ENCODE measurements around the gene ABAT. TPM values are rescaled to one million over a fixed set of nuclear protein-coding genes. Genes with fewer than 3 reads are reported as not detected.

Gene ABAT
- total RNA-seq, 1 donor from 2014 or later: 23.3 TPM

GRCh38 chr16:8773537-8773936, 99.1 kb downstream of the ABAT start:
- Histone ChIP-seq H3K36me3 (ENCODE audit: insufficient read depth, low read length) (no peaks in the 10 kb centered on the region), H3K79me2 (ENCODE audit: insufficient read depth, low read length) (no peaks in the 10 kb centered on the region), H3K9ac (ENCODE audit: low read length) (no peak overlapping the region), H3K4me3 (ENCODE audit: insufficient read depth, low read depth, low read length) (no peak overlapping the region), H3K4me1 (ENCODE audit: insufficient read depth, low read length) (no peaks in the 10 kb centered on the region), H3K27ac (ENCODE audit: low read depth, low read length) (no peak overlapping the region), H3K27me3 (ENCODE audit: insufficient read depth, low read length) (no peaks in the 10 kb centered on the region), H3K9me3 (ENCODE audit: insufficient read depth, low read depth, low read length) (no peaks in the 10 kb centered on the region), H3K4me2 (ENCODE audit: low read length) (no peak overlapping the region), H2AFZ (ENCODE audit: low read depth, low read length) (no peak overlapping the region), H4K20me1 (ENCODE audit: insufficient read depth, low read length) (no peaks in the 10 kb centered on the region)
- Mint-ChIP-seq H3K4me1 (ENCODE audit: low read depth, unreplicated experiment) (no peaks in the 10 kb centered on the region), H3K9me3 (ENCODE audit: unreplicated experiment) (no peaks in the 10 kb centered on the region), H3K4me3 (ENCODE audit: unreplicated experiment) (no peak overlapping the region), H3K27ac (ENCODE audit: unreplicated experiment) (no peak overlapping the region), H3K27me3 (ENCODE audit: low read depth, unreplicated experiment) (no peaks in the 10 kb centered on the region), H3K36me3 (ENCODE audit: low read depth, unreplicated experiment) (peaks cover 37% of the 10 kb centered on the region)
- TF ChIP-seq EZH2 (IDR thresholded peaks at IDR 0.05; ENCODE audit: insufficient read depth, low read length) (no peak), CTCF (IDR thresholded peaks at IDR 0.05; ENCODE audit: insufficient read depth, low read depth, low read length) (no peak)
- DNase-seq (ENCODE audit: low read depth) (no peak), FAIRE-seq (no peak)

DNA sequence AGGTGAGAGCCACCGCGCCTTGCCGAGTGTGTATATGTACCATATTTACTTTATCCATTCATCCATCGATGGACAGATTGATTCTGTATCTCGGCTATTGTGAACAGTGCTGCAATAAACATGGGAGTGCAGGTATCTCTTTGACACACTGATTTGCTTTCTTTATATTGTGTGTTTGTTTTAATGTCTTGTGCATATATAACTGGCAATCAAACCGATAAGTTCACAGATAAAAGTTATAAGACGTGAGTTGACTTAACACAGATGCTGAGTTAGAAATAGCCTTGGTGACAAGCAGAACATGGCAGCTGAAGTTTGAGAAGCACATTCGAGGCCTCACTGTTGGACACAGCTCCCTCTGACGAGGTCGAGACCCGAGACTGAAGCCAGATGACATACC, 99.8 kb downstream of the ABAT start:
- no peak overlapping the region for H3K4me3 Mint-ChIP-seq (ENCODE audit: unreplicated experiment)

More for the DNA sequence above, 99.8 kb downstream of the ABAT start:
- Histone ChIP-seq H4K20me1 (ENCODE audit: insufficient read depth, low read length) (no peaks in the 10 kb centered on the region), H3K4me3 (ENCODE audit: insufficient read depth, low read depth, low read length) (no peak overlapping the region), H2AFZ (ENCODE audit: low read depth, low read length) (no peak overlapping the region), H3K9me3 (ENCODE audit: insufficient read depth, low read depth, low read length) (no peaks in the 10 kb centered on the region), H3K4me1 (ENCODE audit: insufficient read depth, low read length) (no peaks in the 10 kb centered on the region), H3K36me3 (ENCODE audit: insufficient read depth, low read length) (no peaks in the 10 kb centered on the region), H3K9ac (ENCODE audit: low read length) (no peak overlapping the region), H3K27me3 (ENCODE audit: insufficient read depth, low read length) (no peaks in the 10 kb centered on the region), H3K27ac (ENCODE audit: low read depth, low read length) (no peak overlapping the region), H3K4me2 (ENCODE audit: low read length) (no peak overlapping the region), H3K79me2 (ENCODE audit: insufficient read depth, low read length) (no peaks in the 10 kb centered on the region)
- H3K9me3 Mint-ChIP-seq (ENCODE audit: unreplicated experiment): no peaks in the 10 kb centered on the region
- H3K27ac Mint-ChIP-seq (ENCODE audit: unreplicated experiment): no peak overlapping the region
- peaks cover 34% of the 10 kb centered on the region for H3K36me3 Mint-ChIP-seq (ENCODE audit: low read depth, unreplicated experiment)
- no peak for FAIRE-seq
- no peaks in the 10 kb centered on the region for H3K4me1 Mint-ChIP-seq (ENCODE audit: low read depth, unreplicated experiment)
- DNase-seq (ENCODE audit: low read depth): no peak
- no peaks in the 10 kb centered on the region for H3K27me3 Mint-ChIP-seq (ENCODE audit: low read depth, unreplicated experiment)
- TF ChIP-seq CTCF (IDR thresholded peaks at IDR 0.05; ENCODE audit: insufficient read depth, low read depth, low read length) (no peak), EZH2 (IDR thresholded peaks at IDR 0.05; ENCODE audit: insufficient read depth, low read length) (no peak)
